Measurements from ENCODE around the gene POLR2C.

The POLR2C gene

DNA sequence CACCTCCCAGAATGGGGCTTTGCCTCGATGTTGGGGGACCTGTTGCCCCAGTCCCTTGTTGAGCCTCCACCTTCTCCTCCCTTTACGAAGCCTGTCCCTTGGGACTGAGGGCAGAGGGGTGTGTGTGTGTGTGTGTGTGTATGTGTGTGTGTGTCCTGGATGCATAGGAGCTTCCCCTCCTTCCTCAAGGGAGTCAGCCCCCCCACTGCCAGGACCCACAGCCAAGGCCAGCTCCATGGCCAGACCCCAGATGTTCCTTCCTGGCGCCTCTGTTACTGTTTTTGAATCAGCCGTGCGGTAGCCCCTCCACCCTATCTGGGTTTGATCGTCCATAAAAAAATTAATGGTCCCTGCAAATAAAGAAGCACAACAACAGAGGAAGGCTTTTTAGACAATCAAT, 41.5 kb downstream of the POLR2C start:
- no peak for DNase-seq (ENCODE audit: low read depth)

DNA sequence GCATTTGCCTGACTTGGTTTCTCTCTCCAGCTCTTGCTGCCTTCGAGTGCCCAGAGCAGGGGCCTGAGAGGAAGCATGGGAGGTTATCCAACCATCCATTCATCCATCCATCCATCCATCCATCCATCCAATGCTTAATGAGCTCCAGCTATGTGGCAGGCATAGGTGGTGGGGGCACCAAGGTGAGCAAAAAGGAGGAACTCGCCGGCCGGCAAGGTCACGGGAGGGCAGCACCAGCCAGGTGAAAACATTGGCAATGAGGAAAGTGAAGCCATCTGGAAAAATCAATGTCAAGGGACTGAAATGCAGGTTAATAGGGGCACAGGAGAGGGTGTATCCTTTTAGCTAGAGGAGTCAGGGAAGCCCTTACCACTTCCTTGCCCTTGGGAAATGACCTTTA, 42.0 kb downstream of the POLR2C start:
- no peak for DNase-seq (ENCODE audit: low read depth)

DNA sequence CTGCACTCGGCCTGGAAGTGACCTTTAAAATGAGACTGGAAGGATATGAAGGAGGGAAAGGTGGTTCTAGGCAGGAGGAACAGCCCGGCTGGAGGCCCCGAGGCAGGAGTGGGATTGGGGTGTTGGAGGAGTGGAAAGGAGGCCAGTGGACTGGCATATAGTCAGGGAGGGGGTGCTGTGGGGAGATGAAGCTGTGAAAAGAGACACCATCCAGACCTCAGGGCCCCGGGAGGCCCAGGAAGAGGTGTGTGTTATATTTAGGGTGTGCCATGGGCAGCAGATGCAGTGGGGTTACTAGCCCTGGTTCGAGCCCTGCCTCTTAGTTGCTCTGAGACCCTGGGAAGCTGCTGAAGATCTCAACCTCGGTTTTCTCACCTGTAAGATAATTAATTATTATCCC, 42.7 kb downstream of the POLR2C start:
- DNase-seq (ENCODE audit: low read depth): no peak

DNA sequence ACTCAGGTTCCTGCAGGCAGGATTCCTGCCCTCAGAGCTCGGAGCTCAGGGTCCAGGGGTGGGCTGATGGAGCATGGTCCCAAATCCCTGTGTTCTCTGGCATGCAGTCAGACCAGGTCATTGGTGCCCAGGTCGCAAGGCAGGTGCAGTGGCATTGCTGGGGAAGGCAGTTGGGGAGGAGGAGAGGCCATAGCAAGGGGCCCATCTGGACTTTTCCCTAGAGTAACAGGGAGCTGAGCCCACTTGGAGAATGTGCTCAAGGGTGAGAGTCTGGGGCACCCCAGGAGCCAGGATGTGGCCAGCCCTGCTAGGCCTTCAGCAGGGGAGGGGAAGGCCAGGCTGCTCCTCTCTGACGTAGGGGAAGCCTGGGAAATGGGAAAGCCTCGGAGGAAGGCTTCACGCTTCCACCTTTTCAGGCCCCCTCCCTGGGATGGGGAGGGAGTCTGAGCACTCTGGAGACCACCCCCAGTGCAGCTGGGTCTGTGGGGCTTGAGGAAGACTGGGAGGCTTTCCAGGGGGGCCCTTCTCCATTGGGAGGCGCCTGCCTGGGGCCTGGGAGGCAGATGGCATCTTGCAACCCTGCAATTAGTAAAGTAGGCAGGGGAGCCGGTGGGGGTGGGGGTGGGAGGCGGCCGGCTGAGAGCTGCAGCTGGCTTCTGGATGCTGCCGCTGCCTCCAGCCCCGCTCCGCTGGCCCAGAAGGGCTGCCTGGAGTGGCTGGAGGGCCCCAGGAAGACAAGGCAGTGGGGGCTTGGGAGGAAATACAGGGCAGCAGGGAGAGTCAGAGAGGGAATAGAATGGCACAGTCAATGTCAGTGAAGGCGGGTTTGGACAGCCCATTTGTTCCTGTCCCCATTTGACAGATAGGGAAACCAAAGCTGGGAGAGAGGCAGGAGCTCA, 44.9 kb downstream of the POLR2C start:
- no peak for DNase-seq (ENCODE audit: low read depth)

DNA sequence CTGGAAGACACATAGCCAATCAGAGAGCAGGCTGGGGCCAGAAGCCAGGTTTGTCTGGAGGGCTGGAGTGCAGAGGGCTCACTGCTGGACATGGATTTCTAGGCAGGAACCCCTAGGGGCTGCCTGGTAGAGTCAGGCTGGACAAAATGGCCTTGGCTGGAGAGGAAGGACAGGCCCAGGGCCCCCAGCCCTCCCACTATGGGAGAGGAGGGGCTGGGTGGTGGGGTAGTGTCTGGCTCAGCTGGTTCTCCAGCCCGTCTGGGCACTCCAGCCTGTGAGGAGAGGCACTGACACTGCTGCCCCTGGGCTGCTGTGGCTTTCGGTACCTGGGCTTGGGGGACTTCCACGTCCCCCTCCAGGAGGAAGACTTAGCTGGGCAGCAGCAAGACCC, 45.6 kb downstream of the POLR2C start:
- no peak for DNase-seq (ENCODE audit: low read depth)

DNA sequence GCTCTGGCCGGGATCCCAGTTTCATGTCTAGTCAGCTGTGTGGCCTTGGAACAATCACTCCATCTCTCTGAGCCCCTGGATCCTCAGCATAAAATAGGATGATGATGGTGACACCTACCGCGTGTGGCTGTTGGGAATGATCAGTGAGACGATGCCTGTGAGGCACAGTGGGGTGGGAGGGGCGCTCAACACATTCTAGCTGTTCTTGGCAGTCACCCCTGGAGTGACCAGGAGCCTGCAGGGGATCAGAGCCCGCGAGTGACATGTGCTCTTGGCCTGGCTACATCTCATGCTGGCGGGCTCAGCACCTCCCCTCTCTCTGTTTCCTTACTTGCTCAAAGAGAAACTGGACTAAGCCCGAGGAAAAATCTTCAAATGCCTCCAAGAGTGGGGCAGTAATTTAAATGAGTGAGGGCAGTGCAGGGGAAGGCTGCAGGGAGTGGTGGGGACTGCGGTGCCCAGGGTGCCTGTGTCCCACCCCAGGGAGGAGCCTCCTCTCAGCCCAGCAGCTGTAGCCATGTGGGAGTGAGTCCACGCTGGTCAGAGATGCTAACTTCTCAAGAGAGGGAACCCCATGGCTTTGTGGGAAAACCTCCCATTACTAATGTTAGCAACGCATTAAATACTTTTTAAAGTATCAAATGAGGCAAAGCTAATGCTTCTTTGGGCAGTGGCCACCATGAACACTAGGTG, 46.9 kb downstream of the POLR2C start:
- no peak for DNase-seq (ENCODE audit: low read depth)

DNA sequence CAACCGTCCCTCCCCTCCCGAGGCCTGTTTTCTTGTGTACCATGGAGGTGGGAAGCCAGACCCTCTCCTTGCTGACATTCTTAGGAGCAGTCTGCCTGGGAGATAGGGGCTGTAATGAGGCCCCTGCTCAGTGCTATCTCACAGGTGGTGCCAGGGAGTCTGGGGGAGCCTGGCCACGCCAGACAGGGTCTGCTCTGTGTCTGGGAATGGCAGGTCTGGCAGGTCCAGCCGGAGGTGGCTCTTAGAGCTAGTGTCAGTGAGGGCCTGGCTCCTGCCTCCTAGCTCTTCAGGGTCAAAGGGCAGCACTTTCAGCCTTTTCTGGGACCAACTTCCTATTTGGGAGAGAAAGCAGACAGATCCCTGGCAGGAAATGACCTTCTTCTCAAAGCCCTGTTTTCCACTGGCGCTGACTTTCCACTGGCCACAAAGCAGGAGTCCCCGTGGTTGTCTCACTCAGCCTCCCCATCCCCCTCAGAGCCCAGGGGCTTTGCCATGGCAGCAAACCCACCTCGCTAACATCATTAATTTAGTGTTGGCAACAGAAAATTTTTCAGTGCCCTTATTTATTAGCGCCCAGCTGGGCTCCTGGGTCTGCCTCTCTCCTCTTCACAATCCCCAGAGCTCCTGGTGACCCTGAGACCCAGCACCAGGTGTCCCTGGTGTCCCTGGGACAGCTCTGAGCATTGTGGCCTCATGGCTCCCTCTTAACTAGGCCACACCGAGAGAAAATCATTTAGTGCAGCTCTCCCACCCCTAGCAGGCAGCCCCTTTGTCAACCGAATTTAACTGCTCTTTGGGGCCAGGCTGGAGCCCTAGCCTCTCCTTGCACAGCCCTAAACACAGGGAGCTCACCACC, 47.8 kb downstream of the POLR2C start:
- no peak for DNase-seq (ENCODE audit: low read depth)

DNA sequence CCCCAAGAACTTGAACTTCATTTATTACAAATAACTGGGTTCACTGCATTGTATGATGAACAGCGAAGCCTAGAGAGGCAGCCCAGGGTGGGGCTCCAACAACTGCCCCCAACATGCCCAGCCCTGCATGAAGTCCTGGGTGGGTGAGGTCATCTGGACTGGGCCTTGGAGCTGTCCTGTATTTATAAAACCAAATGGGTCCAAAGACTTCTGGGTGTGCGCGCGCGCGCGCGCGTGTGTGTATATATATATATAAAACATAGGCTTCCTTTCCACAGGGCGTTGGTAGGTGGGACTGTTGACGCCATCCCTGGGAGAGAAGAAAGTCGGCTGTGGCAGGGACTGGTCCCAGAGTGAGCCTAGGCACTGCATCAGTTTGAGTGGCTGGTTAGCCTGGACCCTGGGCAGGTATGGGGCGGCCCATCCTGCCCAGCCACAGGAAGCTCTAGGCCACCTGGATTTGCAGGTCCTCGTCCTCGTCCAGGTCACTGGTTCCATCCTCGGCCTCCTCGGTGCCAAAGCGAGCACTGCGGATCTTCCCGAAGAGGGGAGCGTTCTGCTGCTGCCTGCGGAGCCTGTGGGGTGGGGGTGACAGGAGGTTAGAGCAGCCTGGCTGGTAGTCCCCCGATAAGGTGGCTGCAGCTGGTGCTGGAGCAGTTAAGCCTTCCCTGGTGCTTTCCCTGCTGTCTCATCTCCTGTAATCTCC, 50.0 kb downstream of the POLR2C start:
- no peak for DNase-seq (ENCODE audit: low read depth)

DNA sequence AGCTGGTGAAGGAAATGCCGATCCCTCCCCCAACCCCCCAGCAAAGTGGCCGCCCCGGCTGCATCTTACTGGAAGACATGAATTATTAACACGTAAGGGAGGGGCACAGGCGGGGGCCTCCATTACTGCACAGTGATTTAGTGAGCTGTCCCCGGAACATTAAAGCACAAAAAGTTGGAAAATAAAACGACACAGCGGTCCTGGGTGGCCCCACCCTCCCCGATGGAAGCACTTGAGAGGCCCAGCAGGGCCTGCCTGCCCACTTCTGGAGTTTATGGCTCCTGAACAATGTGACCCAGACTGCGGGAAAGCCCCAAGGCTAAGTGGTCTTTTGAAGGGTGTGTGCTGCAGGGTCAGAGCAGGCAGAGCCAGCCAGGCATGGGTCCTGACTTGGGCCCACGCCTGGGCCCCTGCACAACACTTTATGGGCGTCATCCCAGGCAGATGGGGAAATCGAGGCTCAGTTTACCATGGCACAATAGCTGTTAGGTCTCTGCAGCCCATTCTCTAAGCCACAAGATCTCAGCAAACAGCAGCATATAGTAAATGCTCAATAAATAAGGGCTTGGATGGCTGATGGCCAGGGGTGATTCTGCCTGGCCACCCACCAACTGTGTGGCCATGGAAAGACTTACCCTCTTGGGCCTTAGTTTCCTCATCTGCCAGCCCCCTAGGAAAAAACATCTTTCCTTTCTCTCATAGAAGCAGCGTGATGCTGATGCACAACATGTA, 51.1 kb downstream of the POLR2C start:
- DNase-seq (ENCODE audit: low read depth): no peak

DNA sequence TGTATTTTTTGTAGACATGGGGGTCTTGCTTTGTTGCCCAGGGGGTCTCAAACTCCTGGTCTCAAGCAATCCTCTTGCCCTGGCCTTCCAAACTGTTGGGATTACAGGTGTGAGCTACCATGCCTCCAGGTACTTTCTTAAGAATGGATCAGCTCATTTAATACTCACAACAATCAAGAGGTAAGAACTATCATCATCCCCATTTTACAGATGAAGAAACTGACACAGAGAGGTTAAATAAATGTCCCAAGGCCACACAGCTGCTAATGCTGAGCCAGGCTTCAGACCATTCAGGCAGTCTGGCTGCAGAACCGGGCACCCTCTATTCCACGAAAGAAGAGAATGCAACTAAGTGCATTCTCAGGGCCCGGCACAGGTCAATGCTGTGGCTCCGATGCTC, 51.9 kb downstream of the POLR2C start:
- DNase-seq (ENCODE audit: low read depth): no peak

DNA sequence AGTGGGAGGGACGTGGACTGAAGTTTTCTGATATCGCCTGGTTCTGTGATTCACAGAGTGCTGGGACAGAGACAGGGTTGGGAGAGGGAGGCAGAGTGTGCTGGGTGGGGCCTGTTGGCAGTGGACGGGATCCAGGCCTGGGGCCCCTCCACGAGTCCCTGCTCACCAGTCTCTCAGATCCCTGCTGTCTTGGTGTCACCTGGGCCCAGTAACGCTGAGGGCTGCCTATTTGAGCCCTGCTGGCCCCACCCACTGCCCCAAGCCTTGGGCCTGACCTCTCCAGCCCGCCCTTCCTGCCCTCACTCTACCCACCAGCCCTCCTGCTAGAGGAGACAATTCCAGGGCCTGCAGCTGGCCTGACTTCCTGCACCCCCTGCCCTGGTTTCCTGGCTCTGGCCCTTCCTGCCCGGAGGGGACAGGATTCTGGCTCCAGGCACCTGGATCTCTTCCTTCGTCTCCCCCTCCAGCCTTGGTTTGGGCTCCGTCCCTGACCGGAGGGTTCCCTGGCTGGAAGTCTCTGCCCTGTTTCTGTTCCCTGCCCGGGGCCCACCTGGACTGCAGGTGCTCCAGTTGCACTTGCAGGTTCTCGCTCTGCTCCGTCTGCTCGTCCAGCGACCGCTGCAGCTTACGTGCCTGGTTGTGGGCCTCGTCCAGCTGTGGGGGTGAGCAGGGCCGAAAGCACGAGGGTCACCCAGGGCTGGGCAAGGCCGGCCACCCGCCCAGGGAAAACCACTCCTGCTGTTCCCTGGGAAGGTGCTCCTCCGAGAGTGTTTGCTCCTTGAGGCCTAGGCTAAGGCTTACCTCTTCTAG, 52.5 kb downstream of the POLR2C start:
- DNase-seq (ENCODE audit: low read depth): no peak

DNA sequence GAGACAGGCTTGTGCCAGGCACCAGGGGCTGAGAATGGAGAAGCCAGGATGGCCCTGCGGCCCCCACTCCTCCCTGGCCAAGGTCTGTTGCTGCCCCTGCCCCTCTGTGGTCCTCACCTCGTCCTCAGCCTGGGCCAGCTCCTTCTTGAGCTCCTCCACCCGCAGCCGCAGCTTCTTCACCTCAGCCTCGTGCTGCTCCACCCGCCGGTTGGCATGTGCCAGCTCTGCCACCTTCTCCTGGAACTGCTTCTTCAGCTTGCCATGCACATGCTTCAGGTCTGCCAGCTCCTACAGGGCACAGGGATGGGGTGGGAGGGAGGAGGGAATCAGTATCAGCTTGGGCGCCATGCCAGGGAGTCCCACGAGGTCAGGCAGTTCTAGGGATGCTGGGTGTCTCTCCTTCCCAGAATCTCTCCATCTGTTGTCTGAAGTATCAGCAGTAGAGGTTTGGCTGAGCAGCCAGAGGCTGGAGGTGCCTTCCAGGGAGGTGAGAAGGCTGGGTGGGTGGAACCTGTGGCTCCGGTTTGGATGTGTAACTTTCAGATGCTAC, 53.8 kb downstream of the POLR2C start:
- no peak for DNase-seq (ENCODE audit: low read depth)

DNA sequence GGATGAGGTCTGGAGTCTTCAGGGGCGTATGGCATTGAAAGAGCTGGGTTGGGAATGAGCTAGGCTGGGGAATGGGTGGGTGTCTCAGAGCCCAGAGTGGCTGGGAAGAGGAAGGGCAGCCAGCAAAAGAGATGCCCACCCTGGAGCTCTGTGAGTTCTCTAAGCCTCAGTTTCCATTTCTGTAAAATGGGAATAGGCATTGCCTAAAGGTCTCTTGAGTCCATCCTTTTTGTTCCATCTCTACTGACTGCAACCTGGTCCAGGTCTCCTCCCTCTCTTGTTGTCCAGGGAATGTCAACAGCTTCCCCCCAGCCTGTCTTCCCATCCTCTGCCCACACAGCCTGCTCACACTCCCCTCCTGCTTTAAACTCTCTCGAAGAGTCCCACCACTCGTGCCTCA, 54.3 kb downstream of the POLR2C start:
- DNase-seq (ENCODE audit: low read depth): no peak

DNA sequence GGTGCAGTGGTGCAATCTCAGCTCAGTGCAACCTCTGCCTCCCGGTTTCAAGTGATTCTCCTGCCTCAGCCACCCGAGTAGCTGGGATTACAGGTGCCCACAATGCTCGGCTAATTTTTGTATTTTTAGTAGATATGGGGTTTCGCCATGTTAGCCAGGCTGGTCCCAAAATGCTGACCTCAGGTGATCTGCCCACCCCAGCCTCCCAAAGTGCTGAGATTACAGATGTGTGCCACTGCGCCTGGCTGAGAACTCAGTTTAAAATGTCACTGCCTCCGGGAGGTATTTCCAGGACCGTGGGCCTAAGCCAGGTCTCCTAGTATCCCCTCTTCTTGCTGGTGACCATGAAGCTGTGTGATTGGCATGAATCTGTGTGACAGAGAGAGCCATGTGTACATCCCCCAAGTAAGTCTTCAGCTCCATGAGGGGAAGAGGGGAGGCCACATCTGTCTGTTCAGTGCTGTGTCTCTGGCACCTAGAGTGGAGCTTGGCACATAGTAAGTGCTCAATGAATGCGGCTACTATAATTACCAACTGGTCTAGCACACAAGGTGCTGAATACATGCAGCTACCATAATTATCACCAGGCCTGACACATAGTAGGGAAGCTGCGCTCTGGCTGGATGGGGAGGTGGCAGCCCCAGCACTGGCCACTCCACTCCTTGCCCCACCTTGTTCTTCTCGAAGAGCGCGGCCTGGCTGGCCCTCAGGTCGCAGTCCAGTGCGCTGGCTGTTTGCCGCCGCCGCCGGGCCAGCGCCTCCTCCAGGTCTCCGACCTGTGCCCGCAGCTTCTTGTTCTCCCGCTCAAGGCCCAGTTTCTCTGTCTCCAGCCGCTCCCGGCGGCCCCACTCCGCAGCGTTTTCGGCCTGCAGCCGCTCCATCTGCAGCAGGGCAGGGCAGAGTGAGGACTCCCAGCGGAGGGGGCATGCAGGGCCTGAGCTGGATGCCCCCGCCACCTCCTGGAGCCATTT, 55.2 kb downstream of the POLR2C start:
- DNase-seq (ENCODE audit: low read depth): no peak

DNA sequence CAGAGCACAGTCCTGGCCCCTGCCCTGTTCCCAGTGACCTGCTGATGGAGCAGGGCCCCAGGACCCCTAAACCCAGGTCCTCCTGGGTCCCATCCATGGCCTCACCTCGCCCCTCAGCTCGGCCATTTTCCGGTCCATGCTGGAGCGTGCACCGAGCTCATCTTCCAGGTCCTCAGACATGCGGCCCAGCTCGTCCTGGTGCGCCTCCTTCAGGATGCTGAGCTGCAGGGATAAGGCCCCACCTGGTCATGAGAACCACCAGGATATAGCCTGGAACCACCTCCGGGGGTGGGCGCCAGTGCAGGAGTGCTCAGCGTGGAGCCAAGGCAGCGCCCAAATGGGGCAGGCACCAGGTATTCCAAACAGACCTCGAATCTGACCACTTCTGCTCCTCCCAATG, 56.0 kb downstream of the POLR2C start:
- no peak for DNase-seq (ENCODE audit: low read depth)

DNA sequence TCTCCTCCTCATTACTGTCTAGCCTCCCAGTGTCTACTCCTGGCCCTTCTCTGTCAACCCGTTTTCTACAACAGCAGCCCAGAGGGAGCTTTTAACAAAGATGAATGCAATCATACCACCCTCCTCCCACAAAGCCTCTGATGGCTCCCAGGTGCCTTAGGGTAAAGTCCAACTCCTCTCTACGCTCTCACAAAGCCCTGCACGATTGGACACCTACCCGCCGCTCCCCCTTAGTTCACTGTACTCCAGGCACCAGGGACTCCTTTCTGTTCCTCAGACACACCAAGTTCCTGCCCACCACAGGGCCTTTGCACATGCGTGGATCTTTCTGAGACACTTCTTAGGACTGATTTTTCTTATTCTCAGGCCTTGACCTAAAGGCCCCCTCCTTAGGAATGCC, 56.4 kb downstream of the POLR2C start:
- no peak for DNase-seq (ENCODE audit: low read depth)

DNA sequence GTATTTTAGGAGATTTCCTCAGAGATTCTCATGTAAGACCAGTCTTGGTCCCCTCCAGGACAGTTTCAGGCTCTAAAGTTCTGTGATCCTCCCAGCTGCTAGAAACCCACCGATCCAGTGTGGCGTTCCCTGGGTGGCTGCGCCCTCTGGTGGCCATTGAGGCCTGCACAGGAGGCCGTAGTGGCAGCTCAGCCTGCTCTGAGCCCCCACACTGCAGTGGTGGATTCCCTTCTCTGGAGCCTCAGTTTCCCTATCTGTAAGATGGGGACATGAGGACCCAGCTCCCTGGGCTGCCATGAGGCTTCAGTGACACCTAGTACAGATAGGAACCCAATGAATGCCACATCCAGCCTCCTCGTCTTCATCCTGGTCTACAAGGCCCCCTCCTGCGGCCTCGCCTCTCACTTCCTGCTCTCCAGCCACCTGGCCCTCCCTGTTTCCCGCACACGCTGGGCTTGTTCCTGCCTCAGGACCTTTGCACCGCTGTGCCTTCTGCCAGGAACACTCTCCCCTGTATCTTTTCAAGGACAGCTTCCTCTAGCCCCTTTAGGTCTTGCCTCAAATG, 57.4 kb downstream of the POLR2C start:
- peak; percentile 52 for DNase-seq (ENCODE audit: low read depth)
